ENCODE measurements around the gene LTBP1. TPM values are rescaled to one million over a fixed set of nuclear protein-coding genes. Genes with fewer than 3 reads are reported as not detected.

LTBP1 gene
- total RNA-seq, 1 experiment from 2014 or later, result 8.7 TPM

DNA sequence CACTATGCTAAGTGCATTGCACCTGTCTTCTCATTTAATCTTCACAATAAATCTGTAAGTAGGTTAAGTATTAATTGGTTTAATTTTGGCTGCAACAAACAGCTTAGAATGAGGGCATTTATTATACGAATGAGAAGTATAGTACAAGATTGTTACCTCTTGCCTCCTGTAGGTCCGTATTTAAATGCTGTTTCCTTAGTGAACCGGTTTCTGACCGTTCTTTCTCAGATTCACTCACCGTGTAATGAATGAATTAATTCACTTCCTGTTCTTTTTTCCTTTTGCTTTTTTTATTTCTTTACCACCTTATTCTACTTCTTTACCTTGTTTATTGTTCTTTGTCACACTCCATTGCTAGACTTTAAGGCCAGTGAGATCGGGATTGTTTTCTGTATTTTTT is 375.9 kb downstream of the LTBP1 start:
- Histone ChIP-seq H3K4me3 (no peak overlapping the region), H3K27ac (no peak overlapping the region), H3K9me3 (replicated peaks) (no peaks in the 10 kb centered on the region), H3K27me3 (replicated peaks) (no peaks in the 10 kb centered on the region), H3K4me1 (replicated peaks) (peaks cover 18% of the 10 kb centered on the region), H3K36me3 (no peaks in the 10 kb centered on the region)
- no peak for DNase-seq (ENCODE audit: low read depth in 1 of 2, low spot score in 2 of 2)

DNA sequence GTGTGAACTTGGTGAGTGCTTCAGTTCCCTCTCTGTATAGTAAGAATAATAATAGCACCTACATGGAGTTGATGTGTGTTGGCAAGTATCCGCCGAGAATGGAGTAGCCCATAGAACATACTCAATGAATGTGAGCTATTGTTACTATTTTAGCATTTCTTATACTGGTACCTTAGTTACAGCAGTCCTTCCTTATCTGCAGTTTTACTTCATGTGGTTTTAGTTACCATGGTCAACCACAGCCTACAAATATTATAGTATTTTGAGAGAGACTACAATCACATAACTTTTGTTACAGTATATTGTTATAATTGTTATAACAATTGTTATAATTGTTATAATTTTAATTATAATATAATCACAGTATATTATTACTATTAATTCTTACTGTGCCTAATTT is 377.2 kb downstream of the LTBP1 start:
- DNase-seq (ENCODE audit: low read depth in 1 of 2, low spot score in 2 of 2), result no peak
- no peak overlapping the region for H3K4me3 ChIP-seq
- H3K4me1 ChIP-seq (replicated peaks), result peaks cover 18% of the 10 kb centered on the region
- no peak overlapping the region for H3K27ac ChIP-seq
- no peaks in the 10 kb centered on the region for H3K27me3 ChIP-seq (replicated peaks)
- no peaks in the 10 kb centered on the region for H3K36me3 ChIP-seq
- H3K9me3 ChIP-seq (replicated peaks), result no peaks in the 10 kb centered on the region

DNA sequence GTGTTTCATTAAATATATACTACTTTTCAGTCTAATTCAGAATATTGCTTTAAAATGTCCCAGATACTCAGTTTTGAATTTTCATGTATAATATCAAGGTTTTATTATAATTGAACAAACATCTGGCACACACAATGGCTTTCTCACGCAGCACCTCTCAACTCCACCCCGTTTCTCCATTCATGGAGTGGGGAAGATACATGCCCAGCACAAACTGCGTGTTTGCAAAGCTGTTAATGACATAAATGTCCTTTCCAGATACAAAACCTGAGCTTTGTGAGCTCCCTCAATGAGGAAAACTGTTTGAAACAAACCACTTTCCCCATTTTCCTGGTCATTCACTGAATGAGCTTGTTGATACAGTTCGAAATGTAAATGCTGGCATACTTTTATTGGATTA is 379.3 kb downstream of the LTBP1 start:
- Histone ChIP-seq H3K36me3 (no peaks in the 10 kb centered on the region), H3K4me3 (no peak overlapping the region), H3K27me3 (replicated peaks) (no peaks in the 10 kb centered on the region), H3K4me1 (replicated peaks) (peaks cover 16% of the 10 kb centered on the region), H3K9me3 (replicated peaks) (no peaks in the 10 kb centered on the region), H3K27ac (no peak overlapping the region)
- DNase-seq (ENCODE audit: low read depth in 1 of 2, low spot score in 2 of 2), result no peak

DNA sequence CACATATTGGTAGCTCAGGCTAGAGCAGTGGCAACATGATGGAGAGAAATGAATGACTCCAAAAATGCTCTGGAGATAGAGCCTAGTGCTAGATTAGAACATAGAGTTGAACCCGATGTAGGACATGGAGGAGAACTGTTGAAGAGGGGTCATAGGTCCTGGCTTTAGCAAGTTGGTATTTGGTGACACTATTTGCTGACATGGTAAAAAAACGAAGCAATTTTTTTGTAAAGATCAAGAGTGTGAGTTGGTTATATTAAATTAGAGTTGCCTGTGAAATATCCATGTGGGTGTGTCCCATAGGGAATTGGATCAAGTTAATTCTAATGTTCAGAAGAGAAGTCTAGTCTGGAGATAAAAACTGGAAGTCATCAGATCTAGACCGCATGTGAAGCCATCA is 386.7 kb downstream of the LTBP1 start:
- Histone ChIP-seq H3K27ac (no peak overlapping the region), H3K4me1 (replicated peaks) (no peaks in the 10 kb centered on the region), H3K27me3 (replicated peaks) (no peaks in the 10 kb centered on the region), H3K36me3 (no peaks in the 10 kb centered on the region), H3K9me3 (replicated peaks) (no peaks in the 10 kb centered on the region), H3K4me3 (no peak overlapping the region)
- DNase-seq (ENCODE audit: low read depth in 1 of 2, low spot score in 2 of 2), result no peak

DNA sequence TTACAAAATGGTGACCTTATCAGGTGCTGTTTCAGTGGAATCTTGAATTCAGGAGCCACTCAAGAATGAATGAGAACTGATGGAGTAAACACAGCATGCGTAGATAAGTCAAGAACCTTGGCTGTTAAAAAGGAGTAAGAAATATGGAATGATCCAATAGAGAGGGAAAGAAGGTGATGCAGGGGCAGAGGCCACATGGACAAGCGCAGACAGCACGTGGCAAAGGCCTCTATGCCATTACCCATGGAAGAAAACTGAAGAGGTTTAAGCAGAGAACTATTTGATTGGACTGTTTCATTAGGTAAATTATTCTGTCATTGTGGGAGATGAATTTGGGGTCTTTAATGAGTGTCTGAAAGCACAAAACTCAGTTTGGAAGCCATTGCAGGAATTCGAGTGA is 387.3 kb downstream of the LTBP1 start:
- H3K4me3 ChIP-seq, result no peak overlapping the region
- no peaks in the 10 kb centered on the region for H3K4me1 ChIP-seq (replicated peaks)
- H3K27ac ChIP-seq, result no peak overlapping the region
- H3K27me3 ChIP-seq (replicated peaks), result no peaks in the 10 kb centered on the region
- no peaks in the 10 kb centered on the region for H3K9me3 ChIP-seq (replicated peaks)
- DNase-seq (ENCODE audit: low read depth in 1 of 2, low spot score in 2 of 2), result no peak
- no peaks in the 10 kb centered on the region for H3K36me3 ChIP-seq

DNA sequence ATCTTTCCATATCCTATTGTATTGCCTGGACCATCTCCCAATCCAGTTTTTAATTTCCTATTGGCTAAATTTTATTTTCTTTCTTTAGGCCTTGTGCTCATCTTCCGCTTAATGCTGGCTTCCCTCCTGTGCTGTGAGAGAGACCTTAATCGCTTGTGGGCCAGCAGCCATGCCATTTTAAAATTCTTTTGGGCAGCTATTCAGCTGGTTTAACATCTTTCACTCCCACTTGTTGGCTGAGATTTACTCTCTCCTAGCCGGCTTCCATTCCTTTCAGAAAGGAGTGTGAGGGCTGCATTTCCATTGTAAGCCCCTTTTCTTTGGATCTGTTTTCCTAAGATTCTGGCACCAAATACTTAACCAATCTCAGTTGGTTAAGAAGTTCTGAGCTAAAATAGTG is 388.8 kb downstream of the LTBP1 start:
- H3K27me3 ChIP-seq (replicated peaks), result no peaks in the 10 kb centered on the region
- H3K36me3 ChIP-seq, result no peaks in the 10 kb centered on the region
- H3K27ac ChIP-seq, result no peak overlapping the region
- no peak overlapping the region for H3K4me3 ChIP-seq
- DNase-seq (ENCODE audit: low read depth in 1 of 2, low spot score in 2 of 2), result no peak
- no peaks in the 10 kb centered on the region for H3K9me3 ChIP-seq (replicated peaks)
- H3K4me1 ChIP-seq (replicated peaks), result no peaks in the 10 kb centered on the region

DNA sequence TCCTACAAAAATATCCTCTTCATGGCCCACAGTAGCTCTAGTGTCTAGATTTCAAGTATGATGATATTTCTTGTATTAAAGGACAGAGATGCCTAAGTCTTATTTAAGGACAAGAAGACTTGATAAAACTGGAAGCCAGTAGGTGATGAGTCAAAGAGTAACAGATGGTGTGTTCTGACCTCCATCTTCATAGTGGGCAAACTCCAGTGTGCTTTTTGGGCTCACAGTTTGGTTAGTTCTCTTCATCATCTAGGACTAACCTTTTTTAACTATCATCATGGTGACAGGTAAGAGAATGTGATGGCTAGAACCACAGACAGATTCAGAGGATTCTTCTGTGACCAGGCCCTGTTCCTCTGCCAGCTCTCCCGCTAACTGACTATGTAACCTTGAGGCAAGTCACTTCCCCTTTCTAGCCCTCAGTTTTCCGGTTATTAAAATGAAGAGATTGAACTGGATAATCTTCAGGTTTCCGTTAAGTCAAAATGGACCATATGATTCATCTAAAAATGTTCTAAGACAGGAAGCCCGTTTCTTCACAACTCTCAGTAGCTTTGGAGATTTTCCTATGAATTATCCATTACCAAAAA is 389.4 kb downstream of the LTBP1 start:
- H3K27me3 ChIP-seq (replicated peaks), result no peaks in the 10 kb centered on the region
- no peak for DNase-seq (ENCODE audit: low read depth in 1 of 2, low spot score in 2 of 2)
- no peak overlapping the region for H3K27ac ChIP-seq
- H3K4me1 ChIP-seq (replicated peaks), result no peaks in the 10 kb centered on the region
- no peaks in the 10 kb centered on the region for H3K9me3 ChIP-seq (replicated peaks)
- H3K36me3 ChIP-seq, result no peaks in the 10 kb centered on the region
- no peak overlapping the region for H3K4me3 ChIP-seq

DNA sequence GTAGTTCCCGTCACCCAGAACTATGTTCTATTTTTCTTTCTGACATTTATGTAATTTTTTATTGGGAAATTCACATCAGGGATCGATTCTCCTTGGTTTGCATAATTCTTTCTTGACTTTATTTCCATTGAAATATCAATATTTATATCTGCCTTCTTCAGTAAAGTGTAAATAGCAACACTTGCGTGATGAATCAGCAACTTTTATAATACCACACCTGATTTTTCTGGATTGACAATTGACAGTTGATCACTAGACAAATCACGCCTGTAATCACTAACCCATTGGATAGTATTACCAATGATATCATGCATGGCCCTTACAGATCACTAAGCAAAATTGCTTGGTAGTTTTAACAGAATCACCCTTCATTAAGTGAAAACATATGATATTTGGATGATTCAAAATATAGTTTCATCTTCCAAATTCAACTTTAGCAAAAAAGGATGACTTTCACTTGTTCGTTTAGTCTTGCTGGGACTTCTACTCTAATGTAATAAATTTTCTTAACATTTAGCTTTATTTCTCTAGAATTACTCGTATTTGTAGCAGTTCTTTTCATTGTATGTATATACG is 390.7 kb downstream of the LTBP1 start:
- Histone ChIP-seq H3K4me3 (no peak overlapping the region), H3K4me1 (replicated peaks) (no peaks in the 10 kb centered on the region), H3K27ac (no peak overlapping the region), H3K9me3 (replicated peaks) (no peaks in the 10 kb centered on the region), H3K36me3 (no peaks in the 10 kb centered on the region), H3K27me3 (replicated peaks) (no peaks in the 10 kb centered on the region)
- no peak for DNase-seq (ENCODE audit: low read depth in 1 of 2, low spot score in 2 of 2)

DNA sequence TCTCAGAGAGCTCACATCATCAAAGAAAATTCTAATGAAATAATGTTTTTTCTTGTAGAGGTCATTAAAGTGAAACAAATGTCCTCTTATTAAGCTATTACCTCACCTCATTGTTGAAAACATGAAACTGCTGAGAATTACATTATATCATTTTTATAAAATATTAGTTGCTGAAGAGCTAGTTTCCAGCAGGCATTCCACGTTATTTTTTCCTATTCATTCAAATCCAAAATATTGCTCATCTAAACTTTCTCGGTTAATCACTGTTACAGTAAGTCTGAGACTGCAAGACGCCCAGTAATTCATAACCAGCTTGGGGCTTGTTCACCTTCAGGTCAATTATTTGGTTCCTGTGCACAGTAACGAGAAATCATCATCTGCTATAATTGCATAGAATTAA is 391.2 kb downstream of the LTBP1 start:
- H3K27me3 ChIP-seq (replicated peaks), result no peaks in the 10 kb centered on the region
- no peak overlapping the region for H3K27ac ChIP-seq
- H3K4me3 ChIP-seq, result no peak overlapping the region
- H3K9me3 ChIP-seq (replicated peaks), result no peaks in the 10 kb centered on the region
- no peaks in the 10 kb centered on the region for H3K36me3 ChIP-seq
- no peaks in the 10 kb centered on the region for H3K4me1 ChIP-seq (replicated peaks)
- no peak for DNase-seq (ENCODE audit: low read depth in 1 of 2, low spot score in 2 of 2)

DNA sequence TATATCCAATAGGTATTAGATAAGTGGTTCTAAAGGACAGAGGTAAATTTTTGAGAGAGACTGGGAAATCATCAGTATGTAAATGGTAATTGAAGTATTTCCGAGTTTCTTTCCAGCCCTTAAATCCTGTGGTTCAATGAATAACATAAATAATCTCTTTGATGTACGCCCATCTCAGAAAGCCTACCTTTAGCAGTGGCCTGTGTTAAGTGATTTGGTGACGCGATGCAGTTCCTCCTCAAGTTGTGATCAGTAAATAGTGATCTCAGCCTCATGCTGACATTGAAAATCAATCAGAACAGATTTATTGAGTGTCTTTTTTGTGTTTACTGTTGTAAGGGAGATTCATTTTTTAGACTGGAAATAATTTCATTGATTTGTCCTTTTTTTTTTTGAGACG is 392.5 kb downstream of the LTBP1 start:
- no peaks in the 10 kb centered on the region for H3K4me1 ChIP-seq (replicated peaks)
- no peak overlapping the region for H3K27ac ChIP-seq
- H3K27me3 ChIP-seq (replicated peaks), result no peaks in the 10 kb centered on the region
- no peaks in the 10 kb centered on the region for H3K9me3 ChIP-seq (replicated peaks)
- DNase-seq (ENCODE audit: low read depth in 1 of 2, low spot score in 2 of 2), result no peak
- no peak overlapping the region for H3K4me3 ChIP-seq
- H3K36me3 ChIP-seq, result no peaks in the 10 kb centered on the region

DNA sequence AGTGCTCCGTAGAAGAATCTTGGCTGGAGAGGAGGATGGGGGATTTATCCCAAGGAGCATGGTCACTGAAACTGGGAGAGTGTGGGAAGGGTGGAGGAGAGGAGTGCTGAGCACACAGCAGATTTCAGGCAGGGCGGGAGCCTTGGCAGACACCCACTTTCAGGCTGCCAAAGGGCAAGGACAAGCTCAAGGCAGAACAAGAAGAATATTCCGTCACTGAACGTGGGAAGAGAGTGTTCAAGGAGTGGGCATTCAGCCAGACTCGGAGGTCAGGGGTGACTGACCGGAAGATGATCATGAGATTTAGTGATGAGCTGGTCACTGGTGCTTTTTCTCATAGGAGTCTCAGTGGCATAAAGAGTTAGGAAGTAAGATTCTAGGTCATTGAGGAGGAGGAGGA is 393.5 kb downstream of the LTBP1 start:
- H3K36me3 ChIP-seq, result no peaks in the 10 kb centered on the region
- DNase-seq (ENCODE audit: low read depth in 1 of 2, low spot score in 2 of 2), result no peak
- no peak overlapping the region for H3K27ac ChIP-seq
- no peak overlapping the region for H3K4me3 ChIP-seq
- H3K4me1 ChIP-seq (replicated peaks), result no peaks in the 10 kb centered on the region
- H3K9me3 ChIP-seq (replicated peaks), result no peaks in the 10 kb centered on the region
- no peaks in the 10 kb centered on the region for H3K27me3 ChIP-seq (replicated peaks)

DNA sequence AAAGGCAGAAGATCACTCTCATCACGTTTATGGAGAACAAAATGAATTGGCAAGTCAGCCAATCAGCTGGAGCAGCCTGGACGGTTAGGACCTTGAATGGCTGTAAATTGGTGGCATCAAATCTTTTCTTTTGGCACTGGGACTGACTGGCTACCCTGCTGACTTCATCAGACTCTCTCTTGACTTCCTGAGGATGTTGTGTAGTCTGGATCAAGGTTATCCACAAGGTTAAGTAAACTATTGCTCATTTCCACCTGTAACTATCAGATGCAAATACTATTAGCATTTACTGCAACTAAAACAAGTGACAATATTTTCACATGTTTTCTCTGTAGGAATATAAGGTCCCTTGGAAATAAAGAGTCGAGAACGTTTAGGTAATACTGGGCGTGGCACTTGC is 395.4 kb downstream of the LTBP1 start:
- no peak for DNase-seq (ENCODE audit: low read depth in 1 of 2, low spot score in 2 of 2)
- Histone ChIP-seq H3K4me3 (no peak overlapping the region), H3K27me3 (replicated peaks) (no peaks in the 10 kb centered on the region), H3K4me1 (replicated peaks) (no peaks in the 10 kb centered on the region), H3K9me3 (replicated peaks) (no peaks in the 10 kb centered on the region), H3K36me3 (no peaks in the 10 kb centered on the region), H3K27ac (no peak overlapping the region)

DNA sequence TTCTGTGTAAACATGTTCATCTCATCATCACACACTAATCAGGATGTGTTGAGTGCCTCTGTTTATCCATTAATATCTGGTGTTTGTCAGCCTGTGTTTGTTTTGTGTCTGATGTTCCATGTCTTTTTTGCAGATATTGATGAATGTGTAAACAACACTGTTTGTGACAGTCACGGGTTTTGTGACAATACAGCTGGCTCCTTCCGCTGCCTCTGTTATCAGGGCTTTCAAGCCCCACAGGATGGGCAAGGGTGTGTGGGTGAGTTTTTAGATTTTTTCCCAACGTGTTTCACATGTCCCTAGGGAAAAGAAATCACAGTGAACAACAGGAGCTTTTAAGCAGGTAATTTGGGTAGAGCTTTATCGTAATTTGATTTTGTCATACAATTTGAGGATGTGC is 396.0 kb downstream of the LTBP1 start:
- Histone ChIP-seq H3K4me1 (replicated peaks) (no peaks in the 10 kb centered on the region), H3K9me3 (replicated peaks) (no peaks in the 10 kb centered on the region), H3K27ac (no peak overlapping the region), H3K4me3 (no peak overlapping the region), H3K36me3 (no peaks in the 10 kb centered on the region), H3K27me3 (replicated peaks) (no peaks in the 10 kb centered on the region)
- no peak for DNase-seq (ENCODE audit: low read depth in 1 of 2, low spot score in 2 of 2)

DNA sequence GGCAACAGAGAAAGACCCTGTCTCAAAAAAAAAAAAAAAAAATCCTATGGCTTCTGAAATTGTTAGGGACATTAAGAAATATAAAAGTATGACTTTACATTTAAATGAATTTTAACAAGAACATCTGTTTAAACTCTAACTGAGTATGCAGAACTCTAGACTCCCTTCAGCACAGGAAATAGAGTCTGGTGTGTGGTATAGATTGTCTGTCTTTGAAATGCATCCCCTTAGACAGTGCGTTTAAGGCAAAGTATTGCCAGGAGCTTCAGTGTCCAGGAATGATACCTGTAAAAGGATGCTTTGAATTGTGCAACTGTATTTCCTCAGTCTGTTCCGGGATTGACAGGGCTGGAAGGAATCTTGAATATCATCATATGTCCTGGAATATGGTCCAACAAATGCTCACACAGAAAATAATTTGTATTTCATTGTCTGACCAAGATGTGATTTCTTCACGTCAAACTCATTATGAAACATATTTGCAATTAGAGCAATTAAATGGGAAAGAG is 396.7 kb downstream of the LTBP1 start:
- H3K4me1 ChIP-seq (replicated peaks), result no peaks in the 10 kb centered on the region
- DNase-seq (ENCODE audit: low read depth in 1 of 2, low spot score in 2 of 2), result no peak
- no peaks in the 10 kb centered on the region for H3K27me3 ChIP-seq (replicated peaks)
- H3K36me3 ChIP-seq, result no peaks in the 10 kb centered on the region
- H3K9me3 ChIP-seq (replicated peaks), result no peaks in the 10 kb centered on the region
- H3K27ac ChIP-seq, result no peak overlapping the region
- H3K4me3 ChIP-seq, result no peak overlapping the region

DNA sequence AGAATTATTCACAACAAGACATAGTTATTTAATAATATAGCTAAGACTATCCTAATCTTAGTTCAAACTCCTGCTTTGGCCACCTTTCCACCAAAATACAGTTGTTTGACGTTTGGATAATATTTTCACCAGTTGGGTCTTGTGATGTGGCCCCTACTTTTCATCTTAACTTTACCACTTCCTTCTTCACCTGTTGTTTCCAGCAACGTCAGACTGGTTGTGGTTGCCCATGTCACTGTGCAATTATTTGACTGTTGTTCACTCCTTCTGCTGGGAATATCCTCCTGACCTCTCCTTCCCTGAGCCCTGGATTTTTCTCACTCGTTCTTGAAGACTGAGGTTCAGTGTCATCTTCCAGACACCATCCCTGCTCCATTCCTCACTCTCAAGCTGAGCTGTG is 397.5 kb downstream of the LTBP1 start:
- Histone ChIP-seq H3K4me1 (replicated peaks) (no peaks in the 10 kb centered on the region), H3K4me3 (no peak overlapping the region), H3K36me3 (no peaks in the 10 kb centered on the region), H3K27ac (no peak overlapping the region), H3K9me3 (replicated peaks) (no peaks in the 10 kb centered on the region), H3K27me3 (replicated peaks) (no peaks in the 10 kb centered on the region)
- no peak for DNase-seq (ENCODE audit: low read depth in 1 of 2, low spot score in 2 of 2)

All from SJSA1 (cell line).